K562 (cell line): ENCODE measurements around the gene CFAP73. TPM values are rescaled to one million over a fixed set of nuclear protein-coding genes. Genes with fewer than 3 reads are reported as not detected.
A peak's percentile ranks its signal among the peaks of the same experiment; 100 is the strongest.

ENCODE experiments used
- ATAC-seq: fragments of 200-7000 bp; cut with Tn5 transposase; 3 replicates; pipeline ENCODE4 v1.9.1; 2020; ENCODE audit warnings: moderate library complexity
- Bru-seq: library from RNA; stranded (reverse); fragments of 400-500 nt; gene quantifications from one replicate; lab custom pipeline; 2021; lab: Mats Ljungman, UMichigan
- BruChase-seq, 2 experiments: library from RNA; stranded (reverse); fragments of 400-500 nt; gene quantifications; one replicate each; lab custom pipeline; 2021; lab: Mats Ljungman, UMichigan
- BruUV-seq: library from RNA; stranded (reverse); fragments of 400-500 nt; replicated peaks from 2 replicates; lab custom pipeline; 2021; lab: Mats Ljungman, UMichigan
- CTCF ChIA-PET: fragments of 300-600 bp; formaldehyde crosslinking; extraction: SDS; loops from one replicate; lab custom pipeline; 2021; ENCODE audit warnings: low intra/inter-chr PET ratio; lab: Yijun Ruan, JAX
- POLR2A ChIA-PET: fragments of 300-600, 350-650 bp; sonication (Branson Sonifier 250); formaldehyde crosslinking; extraction: SDS; loops from one replicate; lab custom pipeline; 2021; ENCODE audit warnings: antibody characterized with exemption, inconsistent platforms; lab: Yijun Ruan, JAX
- DNase-seq, 4 experiments: peaks; one replicate each; pipeline versions ENCODE4 v3.0.0 to v3.0.0-alpha.2; 2011 to 2018; ENCODE audit warnings: low spot score in 3 of 4, mixed read lengths in 3 of 4; ENCODE audit errors: extremely low read depth in 1 of 4
- FAIRE-seq: peaks from 2 replicates; lab custom pipeline; 2011; peaks lifted over from hg19 to GRCh38; lab: Jason Lieb, UNC
- H2AFZ ChIP-seq: 2 replicates; pipeline ENCODE4 v1.6.0; 2011; ENCODE audit warnings: low read depth, low read length, control low read depth, inconsistent platforms
- H3K27ac ChIP-seq: fragments of 200-600 bp; 3 replicates; pipeline ENCODE4 v1.8.0; 2011; ENCODE audit warnings: low read depth, mild to moderate bottlenecking, control low read depth, inconsistent platforms, low read length, moderate library complexity, mixed read lengths; ENCODE audit errors: extremely low read depth
- H3K27me3 ChIP-seq, 2 experiments: fragments of 300-600 bp in 1 of 2; 2 replicates in 1 of 2; 3 replicates in 1 of 2; pipeline versions ENCODE4 v1.6.0 to v1.8.0; 2011; ENCODE audit warnings: inconsistent platforms in 2 of 2, low read length in 2 of 2, mild to moderate bottlenecking in 1 of 2, mixed read lengths in 1 of 2, moderate library complexity in 1 of 2; ENCODE audit not compliant: control insufficient read depth in 2 of 2, insufficient read depth in 2 of 2
- H3K36me3 ChIP-seq: fragments of 300-600 bp; 3 replicates; pipeline ENCODE4 v1.8.0; 2011; ENCODE audit warnings: mild to moderate bottlenecking, low read length, inconsistent platforms; ENCODE audit not compliant: control insufficient read depth, insufficient read depth
- H3K4me1 ChIP-seq, 2 experiments: fragments of 200-600 bp in 1 of 2; replicated peaks in 1 of 2; 2 replicates in 1 of 2; 3 replicates in 1 of 2; pipeline versions ENCODE4 v1.5.1 to v1.8.0; 2011; ENCODE audit warnings: inconsistent platforms in 2 of 2, low read length in 2 of 2, mild to moderate bottlenecking in 1 of 2, mixed read lengths in 1 of 2, moderate library complexity in 1 of 2; ENCODE audit not compliant: control insufficient read depth in 2 of 2, insufficient read depth in 2 of 2
- H3K4me2 ChIP-seq: 2 replicates; pipeline ENCODE4 v1.6.1; 2011; ENCODE audit warnings: low read length, control low read depth, inconsistent platforms, mixed read lengths; ENCODE audit not compliant: insufficient read depth
- H3K4me3 ChIP-seq: fragments of 200-600 bp; sonication (generic), shearing (Covaris generic); 2 replicates; pipeline ENCODE4 v1.5.1; 2016; ENCODE audit warnings: control low read depth, inconsistent platforms
- H3K79me2 ChIP-seq: fragments of 200-600 bp; 3 replicates; pipeline ENCODE4 v1.8.0; 2011; ENCODE audit warnings: low read length, inconsistent platforms; ENCODE audit not compliant: control insufficient read depth, insufficient read depth
- H3K9ac ChIP-seq, 2 experiments: 2 replicates each; pipeline versions ENCODE4 v1.6.0 to v1.6.1; 2011; ENCODE audit warnings: low read depth in 2 of 2, low read length in 2 of 2, control low read depth in 1 of 2, inconsistent platforms in 1 of 2, mild to moderate bottlenecking in 1 of 2, mixed read lengths in 1 of 2; ENCODE audit not compliant: insufficient read depth in 1 of 2
- H3K9me1 ChIP-seq: one replicate; pipeline ENCODE4 v1.6.0; 2011; ENCODE audit warnings: inconsistent platforms, mild to moderate bottlenecking, low read length, moderate library complexity; ENCODE audit not compliant: control insufficient read depth, insufficient read depth
- H3K9me3 ChIP-seq: replicated peaks from 2 replicates; pipeline ENCODE4 v1.5.1; 2011; ENCODE audit warnings: low read depth, low read length, inconsistent platforms; ENCODE audit not compliant: control insufficient read depth, insufficient read depth
- H4K20me1 ChIP-seq: replicated peaks from 2 replicates; pipeline ENCODE4 v1.6.1; 2011; ENCODE audit warnings: low read length, inconsistent platforms, mixed read lengths; ENCODE audit not compliant: control insufficient read depth, insufficient read depth
- CBFA2T2 ChIP-seq: fragments of 450-650 bp; conservative IDR thresholded peaks from 2 replicates; pipeline ENCODE4 v1.6.1; 2017; ENCODE audit warnings: mild to moderate bottlenecking
- FOXK1 ChIP-seq: sonication (generic); formaldehyde crosslinking; IDR thresholded peaks from 2 replicates; pipeline ENCODE4 v1.8.0; 2022; ENCODE audit warnings: missing genetic modification reagents, mild to moderate bottlenecking, borderline replicate concordance
- GTF2F1 ChIP-seq: IDR thresholded peaks from 2 replicates; pipeline ENCODE4 v1.6.1; 2011; ENCODE audit warnings: low read depth, low read length, improper control_type of control experiment
- MXD1 ChIP-seq: fragments of 250-450 bp; sonication (Bioruptor Pico); IDR thresholded peaks from 2 replicates; pipeline ENCODE4 v1.8.0; 2021; ENCODE audit warnings: borderline replicate concordance, mild to moderate bottlenecking, moderate library complexity; ENCODE audit not compliant: poor library complexity, severe bottlenecking
- NFRKB ChIP-seq: fragments of 450-650 bp; IDR thresholded peaks from 2 replicates; pipeline ENCODE4 v1.6.1; 2016; ENCODE audit warnings: low read depth
- RFX1 ChIP-seq: fragments of 450-650 bp; IDR thresholded peaks from 2 replicates; pipeline ENCODE4 v1.6.1; 2016; ENCODE audit warnings: mild to moderate bottlenecking, moderate library complexity
- SRSF9 ChIP-seq: fragments of 200-400 bp; formaldehyde crosslinking; IDR thresholded peaks from 2 replicates; pipeline ENCODE4 v1.6.1; 2017; ENCODE audit warnings: low read depth, low read length, borderline replicate concordance
- TCF7 ChIP-seq: sonication (generic); IDR thresholded peaks from 2 replicates; pipeline ENCODE4 v1.6.1; 2016; ENCODE audit warnings: antibody characterized with exemption, borderline replicate concordance
- TRIM24 ChIP-seq, 2 experiments: fragments of 450-650 bp; IDR thresholded peaks; 2 replicates each; pipeline ENCODE4 v1.6.1; 2016
- ZNF584 ChIP-seq: fragments of 200-800 bp; sonication (Bioruptor generic); IDR thresholded peaks from 2 replicates; pipeline ENCODE4 v1.6.1; 2016; ENCODE audit warnings: low read depth, mild to moderate bottlenecking, missing genetic modification characterization, missing compliant biosample characterization
- WGBS: fragments of 100-300 bp; shearing (Covaris generic); methylation state at CpG from one replicate; pipeline ENCODE4 v1.1.6; 2016; ENCODE audit warnings: low coverage, mixed read lengths; ENCODE audit not compliant: insufficient coverage; ENCODE audit errors: missing lambda C conversion rate; 5-methylcytosine and 5-hydroxymethylcytosine counted together
- in situ Hi-C: fragments of 300-500 bp; cut with MboI; formaldehyde crosslinking; loops from 4 replicates; pipeline ENCODE4 v1.15.0; 2018; ENCODE audit warnings: inconsistent platforms, mixed read lengths
- intact Hi-C: fragments of 100-400 bp; cut with micrococcal nuclease; formaldehyde crosslinking; loops from 2 replicates; pipeline ENCODE4 v1.14.2; 2022
- long read RNA-seq, 3 experiments: library from polyadenylated mRNA in 2 of 3; library from RNA in 1 of 3; unstranded in 2 of 3; stranded (forward) in 1 of 3; transcript quantifications; one replicate each; pipeline ENCODE4 v2.0.0, GENCODE V29; 2019 to 2022
- polyA minus RNA-seq, 3 experiments: library from RNA; depleted of rRNA, polyadenylated mRNA; stranded (reverse); fragments of >200 nt; gene quantifications; 2 replicates each; pipeline ENCODE4 v1.2.3, GENCODE V29; 2011
- polyA plus RNA-seq, 8 experiments: library from polyadenylated mRNA; depleted of rRNA in 4 of 8; stranded (reverse) in 5 of 8; unstranded in 3 of 8; fragments of >200 nt; fragmentation: Nextera tagmentation in 2 of 8; fragmentation: Illumina TruSeq in 1 of 8; extraction: Ambion mirVana in 2 of 8; extraction: Trizol in 1 of 8; gene quantifications; 2 replicates each; pipeline versions ENCODE4 v1.2.1 to v1.2.3, GENCODE V29; 2011 to 2014; ENCODE audit warnings: inconsistent platforms in 1 of 8, missing spikeins in 1 of 8
- total RNA-seq, 7 experiments: library from RNA; depleted of rRNA in 6 of 7; stranded (reverse); fragments of >200 nt in 6 of 7; fragmentation: Illumina TruSeq in 2 of 7; extraction: Trizol in 2 of 7; gene quantifications; 2 replicates each; pipeline versions ENCODE4 v1.2.1 to v1.2.3, GENCODE V29; 2011 to 2021; ENCODE audit warnings: low replicate concordance in 1 of 7
- TF ChIP-seq, protein P1 (sequence below): sonication (generic); formaldehyde crosslinking; IDR thresholded peaks from 2 replicates; pipeline ENCODE4 v1.8.1; 2023; ENCODE audit warnings: missing genetic modification reagents, mild to moderate bottlenecking, borderline replicate concordance

The CFAP73 gene
- not detected in 2 replicates for total RNA-seq (2011; cell fraction: chromatin; rRNA removed; ENCODE audit: low replicate concordance)
- total RNA-seq (2011; cell fraction: nucleolus; rRNA removed), result not detected in 2 replicates
- total RNA-seq (2011; cell fraction: nucleoplasm; rRNA removed), result not detected in 2 replicates
- total RNA-seq (2014; rRNA removed) (not detected in 2 replicates), total RNA-seq (2014; rRNA removed; fragmentation: Illumina TruSeq; extraction: Trizol) (not detected in 2 replicates), total RNA-seq (2015; rRNA removed; fragmentation: Illumina TruSeq; extraction: Trizol) (not detected in 2 replicates), total RNA-seq (2021) (not detected in 2 replicates), polyA plus RNA-seq (2011; rRNA removed) (not detected in 2 replicates), polyA plus RNA-seq (2014; fragmentation: Illumina TruSeq; extraction: Trizol) (not detected in 2 replicates), polyA plus RNA-seq (2014; fragmentation: Nextera tagmentation; extraction: Ambion mirVana) (not detected), polyA plus RNA-seq (2014; rRNA removed) (not detected in 2 replicates), polyA minus RNA-seq (2011; rRNA and poly(A)+ RNA removed) (not detected in 2 replicates), Bru-seq, nascent RNA (not detected), BruChase-seq, experiment 1, labeled RNA remaining after a 2-hour chase (not detected), BruChase-seq, experiment 2, labeled RNA remaining after a 6-hour chase (not detected)
- polyA plus RNA-seq (2011; cell fraction: cytosol; rRNA removed), result not detected in 2 replicates
- not detected in 2 replicates for polyA plus RNA-seq (2011; cell fraction: nucleus; rRNA removed)
- polyA plus RNA-seq (2012), result 0.14 and 0.17 TPM in 2 replicates
- polyA minus RNA-seq (2011; cell fraction: cytosol; rRNA and poly(A)+ RNA removed), result not detected in 2 replicates
- not detected in 2 replicates for polyA minus RNA-seq (2011; cell fraction: nucleus; rRNA and poly(A)+ RNA removed)
- long read RNA-seq, experiment 1, result 0 reads
- long read RNA-seq, experiment 2, result 0 reads
- long read RNA-seq, experiment 3, result 0 reads

GRCh38 chr12:113149361-113150150 lies at the start of gene CFAP73:
Gene CFAP73 (plus strand): TSS chr12:113149724. CDS start chr12:113149858, 134 bp downstream.
- CTCF ChIA-PET, result no interaction called here
- H4K20me1 ChIP-seq, result peaks cover 8% of the 10 kb centered on the region; the same call in 1 of the 2 replicates
- H3K79me2 ChIP-seq, result no peaks in the 10 kb centered on the region
- WGBS, result 4% methylated on average over 21 of the region's 22 CpGs
- H3K36me3 ChIP-seq, result no peaks in the 10 kb centered on the region
- in situ Hi-C loops, result no loop called here
- peaks cover 5 to 22% of the 10 kb centered on the region in 2 experiments; a peak in 3 of 5 replicates for H3K4me1 ChIP-seq
- POLR2A ChIA-PET, result interaction anchor here (1.1 to 2.0 kb wide), 2 partner anchors 11 to 16 kb away, joined by 3 to 8 read pairs; no protein-coding TSS in a partner anchor
- peak; percentile 66 to 84 (median 78) for DNase-seq
- BruUV-seq, result no TSS peak
- no peak within 1 kb of the TSS for H2AFZ ChIP-seq
- H3K27ac ChIP-seq, result no peak within 1 kb of the TSS
- no peak within 1 kb of the TSS for H3K9ac ChIP-seq
- no peak within 1 kb of the TSS for H3K4me2 ChIP-seq
- H3K27me3 ChIP-seq, result peaks cover 21 to 27% of the 10 kb centered on the region in 2 experiments
- no peak within 1 kb of the TSS for H3K4me3 ChIP-seq
- peak; percentile 71 for ATAC-seq
- peaks cover 3% of the 10 kb centered on the region for H3K9me1 ChIP-seq
- FAIRE-seq, result peak; percentile 68
- intact Hi-C loops, result loop anchor here (5.0 kb wide), 1 partner anchor 157 kb away; no protein-coding TSS in a partner anchor
- no peaks in the 10 kb centered on the region for H3K9me3 ChIP-seq
- no peak for TF ChIP-seq CBFA2T2
- no peak for TF ChIP-seq MXD1 (CRISPR knock-in tag)
- no peak for TF ChIP-seq TCF7
- TF ChIP-seq SRSF9, result no peak
- TF ChIP-seq, protein P1, sequence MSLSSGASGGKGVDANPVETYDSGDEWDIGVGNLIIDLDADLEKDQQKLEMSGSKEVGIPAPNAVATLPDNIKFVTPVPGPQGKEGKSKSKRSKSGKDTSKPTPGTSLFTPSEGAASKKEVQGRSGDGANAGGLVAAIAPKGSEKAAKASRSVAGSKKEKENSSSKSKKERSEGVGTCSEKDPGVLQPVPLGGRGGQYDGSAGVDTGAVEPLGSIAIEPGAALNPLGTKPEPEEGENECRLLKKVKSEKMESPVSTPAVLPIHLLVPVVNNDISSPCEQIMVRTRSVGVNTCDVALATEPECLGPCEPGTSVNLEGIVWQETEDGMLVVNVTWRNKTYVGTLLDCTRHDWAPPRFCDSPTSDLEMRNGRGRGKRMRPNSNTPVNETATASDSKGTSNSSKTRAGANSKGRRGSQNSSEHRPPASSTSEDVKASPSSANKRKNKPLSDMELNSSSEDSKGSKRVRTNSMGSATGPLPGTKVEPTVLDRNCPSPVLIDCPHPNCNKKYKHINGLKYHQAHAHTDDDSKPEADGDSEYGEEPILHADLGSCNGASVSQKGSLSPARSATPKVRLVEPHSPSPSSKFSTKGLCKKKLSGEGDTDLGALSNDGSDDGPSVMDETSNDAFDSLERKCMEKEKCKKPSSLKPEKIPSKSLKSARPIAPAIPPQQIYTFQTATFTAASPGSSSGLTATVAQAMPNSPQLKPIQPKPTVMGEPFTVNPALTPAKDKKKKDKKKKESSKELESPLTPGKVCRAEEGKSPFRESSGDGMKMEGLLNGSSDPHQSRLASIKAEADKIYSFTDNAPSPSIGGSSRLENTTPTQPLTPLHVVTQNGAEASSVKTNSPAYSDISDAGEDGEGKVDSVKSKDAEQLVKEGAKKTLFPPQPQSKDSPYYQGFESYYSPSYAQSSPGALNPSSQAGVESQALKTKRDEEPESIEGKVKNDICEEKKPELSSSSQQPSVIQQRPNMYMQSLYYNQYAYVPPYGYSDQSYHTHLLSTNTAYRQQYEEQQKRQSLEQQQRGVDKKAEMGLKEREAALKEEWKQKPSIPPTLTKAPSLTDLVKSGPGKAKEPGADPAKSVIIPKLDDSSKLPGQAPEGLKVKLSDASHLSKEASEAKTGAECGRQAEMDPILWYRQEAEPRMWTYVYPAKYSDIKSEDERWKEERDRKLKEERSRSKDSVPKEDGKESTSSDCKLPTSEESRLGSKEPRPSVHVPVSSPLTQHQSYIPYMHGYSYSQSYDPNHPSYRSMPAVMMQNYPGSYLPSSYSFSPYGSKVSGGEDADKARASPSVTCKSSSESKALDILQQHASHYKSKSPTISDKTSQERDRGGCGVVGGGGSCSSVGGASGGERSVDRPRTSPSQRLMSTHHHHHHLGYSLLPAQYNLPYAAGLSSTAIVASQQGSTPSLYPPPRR, result 0 out of 2 replicates have a peak, but pooled peaks have one; percentile 55
- peak; percentile 95 for TF ChIP-seq RFX1
- 0 out of 2 replicates have a peak, but pooled peaks have one; percentile 50 for TF ChIP-seq FOXK1 (CRISPR knock-in tag)
- no peak for TF ChIP-seq TRIM24 (IDR thresholded peaks at IDR 0.05)
- TF ChIP-seq ZNF584 (CRISPR knock-in tag), result no peak
- no peak for TF ChIP-seq GTF2F1
- no peak for TF ChIP-seq NFRKB
